Cardiac muscle cell (in vitro differentiated cells and primary cell): ENCODE measurements around the gene RGS7. TPM values are rescaled to one million over a fixed set of nuclear protein-coding genes. Genes with fewer than 3 reads are reported as not detected.

Experiments used
- DNase-seq, 2 donors: peaks; one replicate each; pipeline versions ENCODE4 v3.0.0 to v3.0.0-alpha.2; 2010 to 2017; ENCODE audit warnings: low read depth in 1 of 2, low spot score in 1 of 2
- H3K27ac ChIP-seq: fragments of 200-600 bp; sonication (generic); 2 replicates; pipeline ENCODE4 v1.5.1; 2016
- H3K27me3 ChIP-seq: fragments of 200-600 bp; sonication (generic); 2 replicates; pipeline ENCODE4 v1.6.0; 2016; ENCODE audit warnings: control low read depth
- H3K36me3 ChIP-seq: fragments of 200-600 bp; sonication (generic); 2 replicates; pipeline ENCODE4 v1.5.1; 2016; ENCODE audit warnings: control low read depth
- H3K4me1 ChIP-seq: fragments of 200-600 bp; sonication (generic); 2 replicates; pipeline ENCODE4 v1.8.1; 2017; ENCODE audit warnings: low read depth, mild to moderate bottlenecking, mixed run types
- H3K4me3 ChIP-seq: fragments of 200-600 bp; sonication (generic); 2 replicates; pipeline ENCODE4 v1.5.1; 2016; ENCODE audit warnings: mild to moderate bottlenecking
- H3K9me3 ChIP-seq: fragments of 200-600 bp; sonication (generic); 2 replicates; pipeline ENCODE4 v1.5.1; 2017; ENCODE audit warnings: low read depth, mild to moderate bottlenecking, control low read depth
- CTCF ChIP-seq: IDR thresholded peaks from 2 replicates; pipeline ENCODE4 v1.5.1; 2012; ENCODE audit warnings: low read depth, mild to moderate bottlenecking, low read length
- polyA plus RNA-seq: library from polyadenylated mRNA; unstranded; fragments of >200 nt; fragmentation: Nextera tagmentation; extraction: Ambion mirVana; gene quantifications from 2 replicates; pipeline ENCODE4 v1.2.1, GENCODE V29; 2016
- total RNA-seq: library from RNA; depleted of rRNA; stranded (reverse); fragments of >200 nt; gene quantifications from 2 replicates; pipeline ENCODE4 v1.2.3, GENCODE V29; 2016

The RGS7 gene
- total and polyA plus RNA-seq, 2 experiments from 2014 or later, result not detected

- peak in 1 of 2 donors; percentile 10 for DNase-seq
- H3K4me1 ChIP-seq, result no peaks in the 10 kb centered on the region
These were observed 556.7 kb downstream of the RGS7 start for GRCh38 chr1:240800291-240800690.

GRCh38 chr1:240797050-240797449 is 560.0 kb downstream of the RGS7 start:
- no peaks in the 10 kb centered on the region for H3K27me3 ChIP-seq
- DNase-seq, result no peak
- H3K4me3 ChIP-seq, result no peak overlapping the region
- H3K9me3 ChIP-seq, result no peaks in the 10 kb centered on the region
- no peaks in the 10 kb centered on the region for H3K4me1 ChIP-seq
- TF ChIP-seq CTCF, result no peak
- no peak overlapping the region for H3K27ac ChIP-seq
- no peaks in the 10 kb centered on the region for H3K36me3 ChIP-seq

More at GRCh38 chr1:240800291-240800690, 556.7 kb downstream of the RGS7 start:
- Histone ChIP-seq H3K27ac (no peak overlapping the region), H3K9me3 (no peaks in the 10 kb centered on the region), H3K4me3 (no peak overlapping the region), H3K36me3 (no peaks in the 10 kb centered on the region), H3K27me3 (no peaks in the 10 kb centered on the region)
- TF ChIP-seq CTCF, result no peak

- Histone ChIP-seq H3K9me3 (no peaks in the 10 kb centered on the region), H3K4me3 (no peak overlapping the region), H3K27ac (no peak overlapping the region), H3K36me3 (no peaks in the 10 kb centered on the region), H3K4me1 (no peaks in the 10 kb centered on the region), H3K27me3 (no peaks in the 10 kb centered on the region)
- TF ChIP-seq CTCF, result no peak
- DNase-seq, result no peak
These were observed 562.8 kb downstream of the RGS7 start for GRCh38 chr1:240794046-240794843.

GRCh38 chr1:240792915-240793529 is 564.0 kb downstream of the RGS7 start:
- Histone ChIP-seq H3K9me3 (no peaks in the 10 kb centered on the region), H3K27ac (no peak overlapping the region), H3K4me3 (no peak overlapping the region), H3K4me1 (no peaks in the 10 kb centered on the region), H3K36me3 (no peaks in the 10 kb centered on the region), H3K27me3 (no peaks in the 10 kb centered on the region)
- no peak for DNase-seq
- no peak for TF ChIP-seq CTCF

- Histone ChIP-seq H3K27me3 (no peaks in the 10 kb centered on the region), H3K4me1 (no peaks in the 10 kb centered on the region), H3K27ac (no peak overlapping the region), H3K36me3 (no peaks in the 10 kb centered on the region), H3K4me3 (no peak overlapping the region), H3K9me3 (no peaks in the 10 kb centered on the region)
- no peak for DNase-seq
- no peak for TF ChIP-seq CTCF
These were observed 566.1 kb downstream of the RGS7 start for GRCh38 chr1:240790856-240791255.
